Activated CD4-positive, alpha-beta T cell treated with anti-CD3 and anti-CD28 coated beads, Interleukin-2, amount 50 U/mL, for 24 hours (primary cell): ENCODE results near the gene SCUBE1.
"Not testable (repeated sequence)": the region's sequence is repeated elsewhere in the genome, so short reads cannot be mapped to it uniquely, and the experiment has no call there.

Source experiments
- DNase-seq, 2 donors: peaks; one replicate each; pipeline ENCODE4 v3.0.0-alpha.2; 2020; ENCODE audit warnings: low read depth in 1 of 2, low spot score in 1 of 2

The SCUBE1 gene

GRCh38 chr22:43281394-43281793 is 61.8 kb downstream of the SCUBE1 start:
- no peak for DNase-seq

GRCh38 chr22:43280523-43280886 is 62.7 kb downstream of the SCUBE1 start:
- not testable (repeated sequence) for DNase-seq

- DNase-seq: no peak
Measured at GRCh38 chr22:43279867-43280522, 63.2 kb downstream of the SCUBE1 start.

DNA sequence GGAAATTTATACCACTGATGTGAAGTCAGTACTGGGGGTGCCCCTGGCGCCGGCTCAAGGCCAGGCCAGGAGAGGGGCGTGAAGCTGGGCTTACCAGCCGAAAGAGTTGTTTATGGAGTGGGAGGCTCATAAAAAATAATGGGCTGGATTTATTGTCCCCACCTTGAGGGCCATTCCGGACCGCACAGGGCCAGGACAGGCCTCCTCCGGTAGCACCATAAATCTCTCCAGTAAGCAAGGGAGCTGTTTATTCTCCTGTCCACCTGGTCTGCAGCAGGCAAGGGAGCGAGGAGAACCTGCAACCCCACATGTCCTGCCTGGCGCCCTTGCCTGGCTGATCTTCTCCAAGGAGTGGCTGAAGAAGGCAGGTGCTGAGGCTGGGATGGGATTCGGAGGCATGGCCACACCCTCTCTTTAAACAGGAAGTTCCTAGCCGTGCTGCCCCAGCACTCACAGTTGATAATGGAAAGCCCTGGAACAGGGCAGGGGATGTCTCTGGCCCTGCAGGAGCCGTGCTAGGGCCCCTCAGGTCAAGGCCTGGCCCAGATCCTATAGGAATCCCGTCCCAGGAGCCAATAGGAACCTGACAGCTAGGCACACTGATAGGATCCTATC is 65.1 kb downstream of the SCUBE1 start:
- DNase-seq: no peak

DNA sequence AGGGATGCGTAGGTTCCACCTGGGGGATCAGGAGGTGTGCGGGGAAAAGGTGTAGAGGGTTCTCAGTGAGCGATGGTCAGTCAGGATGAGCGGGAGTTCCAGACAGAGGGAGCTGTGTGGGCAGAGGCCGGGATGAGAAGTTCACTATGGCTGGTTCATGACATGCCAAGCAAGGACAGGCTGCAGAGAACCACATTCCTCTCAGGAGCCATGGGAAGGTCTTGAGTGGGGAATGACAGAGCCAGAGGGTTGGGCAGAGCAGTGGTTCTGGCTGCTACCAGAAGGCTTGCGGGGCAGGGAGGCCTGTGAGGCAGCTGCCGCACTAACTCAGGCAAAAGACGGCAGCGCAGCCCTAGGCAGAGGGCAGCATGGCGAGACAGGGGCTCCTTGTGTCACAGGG is 66.1 kb downstream of the SCUBE1 start:
- no peak for DNase-seq

DNA sequence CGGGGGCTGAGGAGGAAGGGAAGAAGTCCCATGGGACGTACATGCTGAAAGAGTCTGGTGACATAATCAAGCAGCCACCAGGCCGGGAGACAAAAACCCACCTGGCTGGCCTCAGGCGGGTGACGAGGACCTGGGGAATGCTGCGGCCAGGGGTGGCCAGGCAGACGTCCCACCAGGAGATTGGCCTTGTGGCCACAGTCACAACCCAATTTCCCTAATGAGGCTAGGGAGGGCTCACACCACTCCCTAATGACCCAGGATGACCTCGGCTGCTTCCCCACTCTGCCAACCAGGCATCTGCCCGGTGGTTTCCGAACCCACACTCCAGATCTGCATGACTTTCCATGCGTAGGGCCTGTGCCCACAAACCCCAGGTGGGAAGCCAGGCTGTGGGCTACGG is 66.9 kb downstream of the SCUBE1 start:
- DNase-seq: no peak

GRCh38 chr22:43275545-43276317 is 67.4 kb downstream of the SCUBE1 start:
- DNase-seq: no peak

DNA sequence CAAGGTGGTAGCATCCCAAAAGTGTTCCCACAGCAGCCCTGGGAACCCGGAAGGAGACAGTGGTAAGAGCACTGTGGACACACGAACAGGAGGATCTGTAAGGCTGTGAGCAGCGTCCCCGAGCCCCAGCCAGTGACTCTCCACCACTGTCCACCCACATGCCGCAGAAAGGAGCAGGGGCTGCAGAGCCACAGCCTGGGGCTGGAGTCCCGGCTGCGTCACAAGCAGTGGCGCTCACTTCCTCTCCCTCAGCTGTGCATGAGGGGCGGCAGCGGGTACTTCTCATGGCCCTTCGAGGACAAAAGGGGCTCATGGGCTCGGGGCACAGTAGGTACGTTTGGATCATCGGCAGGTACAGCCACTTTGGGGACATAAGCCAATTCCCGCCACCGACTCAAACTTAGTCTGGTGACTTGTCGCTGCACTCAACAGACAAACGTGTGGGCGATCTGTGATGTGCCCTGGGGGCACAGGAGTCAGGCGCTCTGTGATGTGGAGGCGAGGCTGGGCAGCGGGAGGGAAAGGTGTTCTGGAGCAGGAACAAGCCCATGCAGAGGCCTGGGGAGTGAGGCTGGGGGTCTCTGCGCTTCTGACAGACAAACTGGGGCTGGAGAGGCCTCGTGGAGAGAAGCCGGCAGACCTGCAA is 68.5 kb downstream of the SCUBE1 start:
- DNase-seq: no peak

GRCh38 chr22:43273902-43274484 is 69.2 kb downstream of the SCUBE1 start:
- peak in 1 of 2 donors; percentile 14 for DNase-seq

DNA sequence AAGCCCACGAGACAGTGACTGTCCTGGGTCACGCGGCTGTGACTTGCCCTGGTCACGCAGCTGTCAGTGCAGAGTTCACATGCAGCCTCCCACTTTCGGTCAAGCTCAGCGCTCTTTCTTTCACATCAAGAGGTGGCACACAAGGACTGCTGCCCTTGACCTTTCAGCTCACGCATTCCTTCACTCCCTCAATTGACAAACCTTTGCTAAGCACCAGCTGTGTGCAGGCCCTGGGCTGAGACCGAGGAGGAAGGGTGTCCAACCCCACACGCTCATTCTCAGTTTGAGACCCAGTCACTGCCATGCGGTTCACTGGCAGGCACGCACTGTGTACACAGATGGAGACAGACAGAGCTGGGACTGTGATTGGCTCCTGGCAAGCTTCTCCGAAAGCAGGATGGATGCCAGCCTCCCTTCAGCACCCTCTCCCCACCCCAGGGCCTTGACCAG is 70.3 kb downstream of the SCUBE1 start:
- no peak for DNase-seq

GRCh38 chr22:43272301-43272700 is 70.9 kb downstream of the SCUBE1 start:
- DNase-seq: no peak

DNA sequence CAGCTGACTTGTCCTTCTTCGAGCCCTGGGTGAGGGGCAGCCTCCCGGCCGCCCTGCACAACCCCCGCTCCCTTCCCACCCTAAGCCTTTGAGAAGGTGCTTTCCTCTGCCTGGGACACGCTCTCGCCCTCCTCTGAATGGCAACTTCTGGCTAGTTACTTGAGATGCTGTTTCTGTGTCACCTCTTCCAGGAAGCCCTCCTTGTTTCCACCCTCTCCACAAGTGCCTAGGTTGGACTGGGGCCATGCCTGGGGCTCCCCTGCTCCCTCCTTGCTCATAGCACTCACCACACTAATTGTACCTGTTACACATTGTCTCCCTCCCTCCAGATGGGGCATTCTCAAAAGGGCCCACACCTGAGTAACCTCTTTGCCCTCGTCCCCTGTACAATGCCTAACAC is 72.2 kb downstream of the SCUBE1 start:
- DNase-seq: no peak

DNA sequence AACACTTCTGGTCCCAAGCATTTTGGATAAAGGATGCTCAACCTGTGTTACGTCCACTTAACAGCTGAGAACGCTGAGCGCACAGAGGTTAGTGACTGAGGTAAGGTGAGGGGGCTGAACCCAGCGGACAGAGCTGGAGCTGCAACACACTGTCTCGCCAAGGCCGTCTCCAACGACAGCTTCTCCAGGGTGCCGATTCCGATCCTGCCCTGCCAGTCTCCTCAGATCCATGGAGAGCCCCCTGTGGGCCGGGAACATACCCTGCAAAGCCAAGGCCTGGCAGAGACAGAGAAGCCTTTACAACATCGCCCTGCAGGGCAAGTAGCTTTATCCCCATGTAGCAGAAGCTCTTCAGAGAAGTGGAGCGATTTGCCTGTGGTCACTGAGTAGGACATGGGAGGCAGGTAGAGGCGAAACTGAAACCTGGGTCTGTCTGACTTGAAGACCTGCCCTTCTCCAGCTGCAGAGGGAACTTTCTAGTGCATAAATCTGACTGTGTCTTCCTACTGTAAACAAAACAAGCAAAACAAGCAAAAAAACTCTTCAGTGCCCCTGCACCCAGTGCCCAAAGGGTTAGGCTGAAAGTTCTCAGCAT is 72.8 kb downstream of the SCUBE1 start:
- no peak for DNase-seq

DNA sequence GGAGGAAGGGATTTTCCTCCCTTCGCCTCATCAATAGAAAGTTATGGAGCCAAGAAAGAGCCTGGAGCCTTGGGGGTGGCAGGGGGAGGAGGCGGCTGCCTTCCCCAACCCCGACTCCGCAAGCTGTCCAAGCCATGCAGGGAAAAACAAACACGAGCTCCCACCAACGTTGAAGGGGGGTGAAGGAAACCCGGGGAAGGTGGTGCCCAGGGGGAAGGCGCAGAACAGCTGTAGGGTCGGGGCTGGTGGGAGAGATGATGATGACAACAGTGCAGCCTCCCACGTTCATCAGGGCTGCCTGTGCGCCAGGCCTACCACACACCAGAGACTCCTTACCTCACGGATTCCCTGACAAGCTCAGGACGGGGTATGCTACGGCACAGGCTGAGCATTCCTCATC is 73.5 kb downstream of the SCUBE1 start:
- no peak for DNase-seq

DNA sequence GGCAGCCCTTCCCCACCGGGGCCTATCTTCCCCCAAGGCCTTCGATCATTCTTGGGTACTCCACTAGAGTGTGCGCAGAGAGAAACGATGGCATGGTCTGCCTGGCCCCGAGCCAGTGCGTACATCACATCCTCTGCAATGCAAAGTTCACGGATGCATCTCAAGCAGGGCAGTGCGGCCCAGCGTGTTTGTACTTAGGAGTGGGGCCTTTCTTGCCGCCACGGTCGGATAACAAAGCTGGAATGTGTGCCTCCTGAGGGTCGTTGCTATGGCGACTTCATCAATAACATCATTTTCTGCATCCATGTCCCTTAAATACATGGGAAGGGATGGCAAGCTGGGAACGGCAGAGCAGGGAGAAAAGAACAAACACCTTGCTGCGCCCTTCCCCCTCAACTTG is 73.9 kb downstream of the SCUBE1 start:
- no peak for DNase-seq

- DNase-seq: no peak
Measured at GRCh38 chr22:43267981-43268660, 75.1 kb downstream of the SCUBE1 start.

DNA sequence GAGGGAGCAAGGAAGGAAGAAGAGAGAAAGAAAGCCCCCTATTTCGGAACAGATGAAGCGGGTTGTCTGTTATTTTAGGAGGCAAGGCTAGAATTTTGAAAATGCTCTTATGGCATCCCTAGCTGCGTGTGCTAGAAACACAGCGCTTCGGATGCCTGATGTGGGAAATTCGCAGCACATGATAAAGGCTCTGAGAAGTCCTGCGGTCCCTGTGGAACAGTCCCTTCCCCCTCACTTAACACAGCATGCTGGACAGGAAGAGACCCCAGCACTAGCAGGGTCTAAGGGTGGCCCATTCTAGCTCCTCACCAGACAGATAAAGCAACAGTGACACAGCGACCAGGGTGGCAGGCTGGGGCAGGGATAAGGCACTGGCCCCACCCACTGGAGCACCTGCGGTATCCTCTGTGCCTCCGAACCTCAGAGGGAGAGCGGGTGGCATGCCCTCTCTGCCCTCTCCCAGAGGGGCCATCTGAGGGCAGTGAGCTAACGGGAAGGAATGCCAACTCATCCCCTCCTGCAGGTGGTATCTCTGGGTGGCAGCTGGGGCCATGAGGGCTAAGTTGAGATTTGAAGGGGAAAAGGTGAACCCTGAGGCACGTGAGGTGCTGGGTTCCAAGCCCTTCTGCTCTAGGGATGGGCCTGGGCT is 75.7 kb downstream of the SCUBE1 start:
- DNase-seq: no peak

DNA sequence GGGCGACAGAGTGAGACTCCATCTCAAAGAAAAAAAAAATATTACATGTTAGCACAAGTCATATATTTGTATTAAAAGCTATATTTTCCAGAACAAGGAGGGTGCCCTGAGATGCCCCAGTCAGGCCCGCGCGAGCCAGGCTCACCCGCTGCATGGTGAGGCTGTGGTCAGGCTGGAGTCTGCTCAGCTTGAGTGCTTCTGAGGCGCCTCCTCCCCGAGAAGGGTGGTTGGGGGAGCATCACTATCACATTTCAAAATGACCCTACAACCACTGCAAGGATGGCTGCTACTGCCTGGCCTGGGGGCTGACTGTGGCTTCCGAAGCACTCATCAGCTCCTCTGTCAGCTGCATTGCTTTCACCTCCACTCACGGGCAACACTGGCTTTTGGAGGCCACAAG is 77.1 kb downstream of the SCUBE1 start:
- DNase-seq: no peak

DNA sequence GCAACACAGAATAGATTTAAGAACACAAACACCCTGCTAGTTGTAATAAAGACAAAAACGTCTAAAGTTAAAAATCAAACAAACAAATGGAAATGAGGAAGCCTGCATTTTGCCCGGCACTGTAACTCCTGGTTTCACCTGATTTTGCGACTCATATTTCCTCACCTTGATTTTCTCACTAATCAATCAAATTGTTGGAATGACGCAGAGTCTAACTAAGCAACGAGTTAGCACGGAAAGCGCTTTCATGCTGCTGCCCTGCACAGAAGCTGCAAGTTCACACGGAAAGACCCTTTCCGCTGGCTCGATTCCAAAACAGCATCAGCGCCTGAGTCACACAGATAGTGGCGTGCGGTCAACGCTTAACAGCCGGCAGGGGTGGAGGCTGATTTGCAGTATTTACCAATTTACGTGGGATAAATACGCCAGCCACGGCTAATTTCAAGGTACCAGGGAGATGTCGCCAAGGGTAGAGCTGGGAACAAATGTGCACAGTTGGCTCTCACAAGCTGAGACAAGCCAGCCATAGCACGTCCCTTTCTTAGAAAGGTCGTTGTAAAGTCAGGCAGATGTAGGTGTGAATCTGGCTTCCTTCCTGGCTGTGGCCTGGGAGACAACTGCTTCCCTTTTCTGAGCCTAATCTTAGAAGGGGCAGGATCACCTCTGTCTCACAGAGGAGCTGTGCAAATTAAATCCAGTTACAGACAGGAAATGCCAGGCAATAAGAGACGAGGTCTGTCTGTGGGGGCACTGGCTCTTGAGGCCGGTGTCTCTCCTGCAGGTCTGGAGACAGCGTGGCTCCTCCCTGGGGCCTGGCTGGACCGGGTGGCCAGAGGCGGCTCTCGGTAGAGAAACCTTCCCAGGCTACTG is 79.3 kb downstream of the SCUBE1 start:
- peak; percentile 60 to 86 for DNase-seq
